K562 (cell line): ENCODE measurements around the gene TMEM207. TPM values are rescaled to one million over a fixed set of nuclear protein-coding genes. Genes with fewer than 3 reads are reported as not detected.

ENCODE experiments used
- ATAC-seq: fragments of 200-7000 bp; cut with Tn5 transposase; 3 replicates; pipeline ENCODE4 v1.9.1; 2020; ENCODE audit warnings: moderate library complexity
- BruUV-seq: library from RNA; stranded (reverse); fragments of 400-500 nt; replicated peaks from 2 replicates; lab custom pipeline; 2021; lab: Mats Ljungman, UMichigan
- CTCF ChIA-PET: fragments of 300-600 bp; formaldehyde crosslinking; extraction: SDS; loops from one replicate; lab custom pipeline; 2021; ENCODE audit warnings: low intra/inter-chr PET ratio; lab: Yijun Ruan, JAX
- POLR2A ChIA-PET: fragments of 300-600, 350-650 bp; sonication (Branson Sonifier 250); formaldehyde crosslinking; extraction: SDS; loops from one replicate; lab custom pipeline; 2021; ENCODE audit warnings: antibody characterized with exemption, inconsistent platforms; lab: Yijun Ruan, JAX
- DNase-seq, 4 experiments: peaks; one replicate each; pipeline versions ENCODE4 v3.0.0 to v3.0.0-alpha.2; 2011 to 2018; ENCODE audit warnings: low spot score in 3 of 4, mixed read lengths in 3 of 4; ENCODE audit errors: extremely low read depth in 1 of 4
- FAIRE-seq: peaks from 2 replicates; lab custom pipeline; 2011; peaks lifted over from hg19 to GRCh38; lab: Jason Lieb, UNC
- H2AFZ ChIP-seq: 2 replicates; pipeline ENCODE4 v1.6.0; 2011; ENCODE audit warnings: low read depth, low read length, control low read depth, inconsistent platforms
- H3K27ac ChIP-seq: fragments of 200-600 bp; 3 replicates; pipeline ENCODE4 v1.8.0; 2011; ENCODE audit warnings: low read depth, mild to moderate bottlenecking, control low read depth, inconsistent platforms, low read length, moderate library complexity, mixed read lengths; ENCODE audit errors: extremely low read depth
- H3K27me3 ChIP-seq, 2 experiments: fragments of 300-600 bp in 1 of 2; 2 replicates in 1 of 2; 3 replicates in 1 of 2; pipeline versions ENCODE4 v1.6.0 to v1.8.0; 2011; ENCODE audit warnings: inconsistent platforms in 2 of 2, low read length in 2 of 2, mild to moderate bottlenecking in 1 of 2, mixed read lengths in 1 of 2, moderate library complexity in 1 of 2; ENCODE audit not compliant: control insufficient read depth in 2 of 2, insufficient read depth in 2 of 2
- H3K36me3 ChIP-seq: fragments of 300-600 bp; 3 replicates; pipeline ENCODE4 v1.8.0; 2011; ENCODE audit warnings: mild to moderate bottlenecking, low read length, inconsistent platforms; ENCODE audit not compliant: control insufficient read depth, insufficient read depth
- H3K4me1 ChIP-seq, 2 experiments: fragments of 200-600 bp in 1 of 2; replicated peaks in 1 of 2; 2 replicates in 1 of 2; 3 replicates in 1 of 2; pipeline versions ENCODE4 v1.5.1 to v1.8.0; 2011; ENCODE audit warnings: inconsistent platforms in 2 of 2, low read length in 2 of 2, mild to moderate bottlenecking in 1 of 2, mixed read lengths in 1 of 2, moderate library complexity in 1 of 2; ENCODE audit not compliant: control insufficient read depth in 2 of 2, insufficient read depth in 2 of 2
- H3K4me2 ChIP-seq: 2 replicates; pipeline ENCODE4 v1.6.1; 2011; ENCODE audit warnings: low read length, control low read depth, inconsistent platforms, mixed read lengths; ENCODE audit not compliant: insufficient read depth
- H3K4me3 ChIP-seq: fragments of 200-600 bp; sonication (generic), shearing (Covaris generic); 2 replicates; pipeline ENCODE4 v1.5.1; 2016; ENCODE audit warnings: control low read depth, inconsistent platforms
- H3K79me2 ChIP-seq: fragments of 200-600 bp; 3 replicates; pipeline ENCODE4 v1.8.0; 2011; ENCODE audit warnings: low read length, inconsistent platforms; ENCODE audit not compliant: control insufficient read depth, insufficient read depth
- H3K9ac ChIP-seq, 2 experiments: 2 replicates each; pipeline versions ENCODE4 v1.6.0 to v1.6.1; 2011; ENCODE audit warnings: low read depth in 2 of 2, low read length in 2 of 2, control low read depth in 1 of 2, inconsistent platforms in 1 of 2, mild to moderate bottlenecking in 1 of 2, mixed read lengths in 1 of 2; ENCODE audit not compliant: insufficient read depth in 1 of 2
- H3K9me1 ChIP-seq: one replicate; pipeline ENCODE4 v1.6.0; 2011; ENCODE audit warnings: inconsistent platforms, mild to moderate bottlenecking, low read length, moderate library complexity; ENCODE audit not compliant: control insufficient read depth, insufficient read depth
- H3K9me3 ChIP-seq: replicated peaks from 2 replicates; pipeline ENCODE4 v1.5.1; 2011; ENCODE audit warnings: low read depth, low read length, inconsistent platforms; ENCODE audit not compliant: control insufficient read depth, insufficient read depth
- H4K20me1 ChIP-seq: replicated peaks from 2 replicates; pipeline ENCODE4 v1.6.1; 2011; ENCODE audit warnings: low read length, inconsistent platforms, mixed read lengths; ENCODE audit not compliant: control insufficient read depth, insufficient read depth
- ADNP ChIP-seq: fragments of 200-800 bp; sonication (Bioruptor generic); IDR thresholded peaks from 2 replicates; pipeline ENCODE4 v1.6.1; 2016; ENCODE audit warnings: missing genetic modification characterization, missing compliant biosample characterization
- DACH1 ChIP-seq: fragments of 450-650 bp; IDR thresholded peaks from 2 replicates; pipeline ENCODE4 v1.6.1; 2018; ENCODE audit not compliant: partially characterized antibody
- EHMT2 ChIP-seq: fragments of 450-650 bp; IDR thresholded peaks from 2 replicates; pipeline ENCODE4 v1.6.1; 2018; ENCODE audit warnings: antibody characterized with exemption
- ETV6 ChIP-seq, 3 experiments: fragments of 150-350 bp in 1 of 3; sonication (generic) in 1 of 3; formaldehyde crosslinking in 1 of 3; IDR thresholded peaks; 2 replicates each; pipeline versions ENCODE4 v1.6.1 to v1.8.0; 2014 to 2022; ENCODE audit warnings: borderline replicate concordance in 2 of 3, low read depth in 2 of 3, antibody characterized with exemption in 1 of 3, low read length in 1 of 3, mild to moderate bottlenecking in 1 of 3, missing genetic modification reagents in 1 of 3
- GATA2 ChIP-seq: sonication (generic); formaldehyde crosslinking; IDR thresholded peaks from 2 replicates; pipeline ENCODE4 v1.4.0; 2020; ENCODE audit warnings: mild to moderate bottlenecking, missing genetic modification reagents
- HDAC3 ChIP-seq: fragments of 450-650 bp; IDR thresholded peaks from 2 replicates; pipeline ENCODE4 v1.6.1; 2018; ENCODE audit warnings: borderline replicate concordance, mild to moderate bottlenecking, moderate library complexity; ENCODE audit not compliant: partially characterized antibody
- LARP7 ChIP-seq: fragments of 450-650 bp; IDR thresholded peaks from 2 replicates; pipeline ENCODE4 v1.6.1; 2016
- MAFF ChIP-seq: IDR thresholded peaks from 2 replicates; pipeline ENCODE4 v1.6.1; 2012; ENCODE audit warnings: low read length, improper control_type of control experiment
- MYNN ChIP-seq, 2 experiments: sonication (generic); formaldehyde crosslinking in 1 of 2; IDR thresholded peaks; 2 replicates each; pipeline versions ENCODE4 v1.5.0 to v1.6.1; 2016 to 2020; ENCODE audit warnings: antibody characterized with exemption in 1 of 2, missing genetic modification reagents in 1 of 2
- NCOA6 ChIP-seq: fragments of 450-650 bp; IDR thresholded peaks from 2 replicates; pipeline ENCODE4 v1.6.1; 2017; ENCODE audit warnings: mild to moderate bottlenecking
- NFYB ChIP-seq: IDR thresholded peaks from 2 replicates; pipeline ENCODE4 v1.6.1; 2011; ENCODE audit warnings: mild to moderate bottlenecking, moderate library complexity; ENCODE audit not compliant: insufficient read length; ENCODE audit errors: extremely low read depth
- NR3C1 ChIP-seq: sonication (generic); formaldehyde crosslinking; IDR thresholded peaks from 2 replicates; pipeline ENCODE4 v1.8.1; 2022; ENCODE audit warnings: missing genetic modification reagents
- POLR3G ChIP-seq: IDR thresholded peaks from 2 replicates; pipeline ENCODE4 v1.6.1; 2011; ENCODE audit not compliant: insufficient read length, insufficient replicate concordance; ENCODE audit errors: extremely low read depth
- SIRT6 ChIP-seq: IDR thresholded peaks from one replicate; pipeline ENCODE4 v1.6.1; 2012; ENCODE audit warnings: low read depth, mild to moderate bottlenecking, control low read depth, inconsistent platforms, low read length, moderate library complexity
- ZFP36 ChIP-seq: fragments of 150-350 bp; IDR thresholded peaks from 2 replicates; pipeline ENCODE4 v1.6.1; 2018; ENCODE audit warnings: low read length, low read depth; ENCODE audit not compliant: partially characterized antibody
- ZNF133 ChIP-seq: fragments of 250-450 bp; sonication (Bioruptor Pico); IDR thresholded peaks from 2 replicates; pipeline ENCODE4 v1.4.0; 2020; ENCODE audit warnings: mild to moderate bottlenecking
- ZNF274 ChIP-seq: IDR thresholded peaks from 2 replicates; pipeline ENCODE4 v1.6.1; 2011; ENCODE audit warnings: low read depth, mild to moderate bottlenecking, low read length, moderate library complexity, borderline replicate concordance
- ZNF431 ChIP-seq: sonication (generic); formaldehyde crosslinking; IDR thresholded peaks from 2 replicates; pipeline ENCODE4 v1.8.0; 2022; ENCODE audit warnings: mild to moderate bottlenecking, missing genetic modification reagents
- in situ Hi-C: fragments of 300-500 bp; cut with MboI; formaldehyde crosslinking; loops from 4 replicates; pipeline ENCODE4 v1.15.0; 2018; ENCODE audit warnings: inconsistent platforms, mixed read lengths
- intact Hi-C: fragments of 100-400 bp; cut with micrococcal nuclease; formaldehyde crosslinking; loops from 2 replicates; pipeline ENCODE4 v1.14.2; 2022
- polyA plus RNA-seq, 8 experiments: library from polyadenylated mRNA; depleted of rRNA in 4 of 8; stranded (reverse) in 5 of 8; unstranded in 3 of 8; fragments of >200 nt; fragmentation: Nextera tagmentation in 2 of 8; fragmentation: Illumina TruSeq in 1 of 8; extraction: Ambion mirVana in 2 of 8; extraction: Trizol in 1 of 8; gene quantifications; 2 replicates each; pipeline versions ENCODE4 v1.2.1 to v1.2.3, GENCODE V29; 2011 to 2014; ENCODE audit warnings: inconsistent platforms in 1 of 8, missing spikeins in 1 of 8
- total RNA-seq, 7 experiments: library from RNA; depleted of rRNA in 6 of 7; stranded (reverse); fragments of >200 nt in 6 of 7; fragmentation: Illumina TruSeq in 2 of 7; extraction: Trizol in 2 of 7; gene quantifications; 2 replicates each; pipeline versions ENCODE4 v1.2.1 to v1.2.3, GENCODE V29; 2011 to 2021; ENCODE audit warnings: low replicate concordance in 1 of 7
- TF ChIP-seq, protein P1 (sequence below): fragments of 450-650 bp; formaldehyde crosslinking; IDR thresholded peaks from 2 replicates; pipeline ENCODE4 v1.4.0; 2022; ENCODE audit warnings: mild to moderate bottlenecking, moderate library complexity
- TF ChIP-seq, protein P2 (sequence below), 2 experiments: fragments of 450-650 bp in 1 of 2; sonication (generic) in 1 of 2; formaldehyde crosslinking in 1 of 2; IDR thresholded peaks in 1 of 2; conservative IDR thresholded peaks in 1 of 2; 2 replicates each; pipeline versions ENCODE4 v1.6.1 to v1.8.1; 2016 to 2023; ENCODE audit warnings: mild to moderate bottlenecking in 2 of 2, moderate library complexity in 2 of 2, inconsistent platforms in 1 of 2, missing genetic modification reagents in 1 of 2

The TMEM207 gene
- total and polyA plus RNA-seq, 9 of the 15 experiments (the other 6 are each of a cell fraction or from before 2014, with no cell fraction given): 0.04 to 0.10 (median 0.04) TPM; not detected in 4

DNA sequence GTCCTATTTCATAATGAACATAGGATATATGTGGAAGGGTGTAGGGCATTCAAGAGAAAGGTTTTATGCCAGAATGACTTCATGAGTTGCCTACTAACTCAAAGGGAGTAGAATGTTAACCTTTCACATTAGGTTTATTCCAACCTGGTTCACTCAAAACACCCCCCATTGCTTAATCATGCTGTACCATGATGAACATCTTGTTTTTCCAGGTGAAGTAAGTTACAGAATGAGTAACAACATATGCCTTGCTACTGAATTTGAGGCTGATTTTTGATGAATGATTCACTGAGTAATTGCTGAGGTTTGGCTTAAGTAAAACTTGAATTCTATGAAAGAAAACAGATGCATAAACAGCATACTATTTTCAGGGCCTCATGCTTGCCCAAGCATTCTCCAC lies 67.6 kb downstream of the TMEM207 start:
- H3K27ac ChIP-seq: no peak overlapping the region
- H3K36me3 ChIP-seq: no peaks in the 10 kb centered on the region
- H3K9me3 ChIP-seq: peaks cover 4% of the 10 kb centered on the region; the same call in 1 of the 2 replicates
- intact Hi-C loops: no loop called here
- TF ChIP-seq EHMT2: no peak
- no peak for TF ChIP-seq ZNF274
- no peak for TF ChIP-seq ADNP (tag)
- no peak for TF ChIP-seq LARP7
- TF ChIP-seq, protein P1, sequence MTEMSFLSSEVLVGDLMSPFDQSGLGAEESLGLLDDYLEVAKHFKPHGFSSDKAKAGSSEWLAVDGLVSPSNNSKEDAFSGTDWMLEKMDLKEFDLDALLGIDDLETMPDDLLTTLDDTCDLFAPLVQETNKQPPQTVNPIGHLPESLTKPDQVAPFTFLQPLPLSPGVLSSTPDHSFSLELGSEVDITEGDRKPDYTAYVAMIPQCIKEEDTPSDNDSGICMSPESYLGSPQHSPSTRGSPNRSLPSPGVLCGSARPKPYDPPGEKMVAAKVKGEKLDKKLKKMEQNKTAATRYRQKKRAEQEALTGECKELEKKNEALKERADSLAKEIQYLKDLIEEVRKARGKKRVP (CRISPR knock-in tag): no peak
- no peak for TF ChIP-seq NCOA6
- no peak for TF ChIP-seq MAFF
- TF ChIP-seq DACH1: no peak
- no peak for TF ChIP-seq NFYB
- no peak for TF ChIP-seq SIRT6
- TF ChIP-seq NR3C1 (CRISPR knock-in tag): no peak
- no peak for TF ChIP-seq HDAC3
- no peak for TF ChIP-seq ZNF431 (CRISPR knock-in tag)
- TF ChIP-seq MYNN (IDR thresholded peaks at IDR 0.05): no peak
- no peak for TF ChIP-seq MYNN (CRISPR knock-in tag; IDR thresholded peaks at IDR 0.05)
- TF ChIP-seq POLR3G: no peak
- no peak for TF ChIP-seq ZNF133 (CRISPR knock-in tag)
- no peak for TF ChIP-seq ZFP36
- TF ChIP-seq, protein P2, sequence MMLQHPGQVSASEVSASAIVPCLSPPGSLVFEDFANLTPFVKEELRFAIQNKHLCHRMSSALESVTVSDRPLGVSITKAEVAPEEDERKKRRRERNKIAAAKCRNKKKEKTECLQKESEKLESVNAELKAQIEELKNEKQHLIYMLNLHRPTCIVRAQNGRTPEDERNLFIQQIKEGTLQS (IDR thresholded peaks at IDR 0.05): no peak
- TF ChIP-seq, protein P2 (CRISPR knock-in tag; conservative IDR thresholded peaks at IDR 0.05): no peak
- no peak for TF ChIP-seq ETV6 (IDR thresholded peaks at IDR 0.05; ENCODE audit: borderline replicate concordance in 1 of 2, low read depth in 2 of 2, low read length in 1 of 2)
- no peak for TF ChIP-seq ETV6 (CRISPR knock-in tag; IDR thresholded peaks at IDR 0.05; ENCODE audit: borderline replicate concordance)
- TF ChIP-seq GATA2: no peak
- H3K9me1 ChIP-seq: no peaks in the 10 kb centered on the region
- FAIRE-seq (no peak), ATAC-seq (no peak), DNase-seq (no peak)
- in situ Hi-C loops: no loop called here
- no peak overlapping the region for H2AFZ ChIP-seq
- no peaks in the 10 kb centered on the region for H3K79me2 ChIP-seq
- no TSS peak for BruUV-seq
- H3K27me3 ChIP-seq: no peaks in the 10 kb centered on the region
- no peak overlapping the region for H3K4me3 ChIP-seq
- H3K9ac ChIP-seq: no peak overlapping the region
- H3K4me2 ChIP-seq: no peak overlapping the region
- ChIA-PET CTCF (no interaction called here), POLR2A (no interaction called here)
- no peaks in the 10 kb centered on the region for H3K4me1 ChIP-seq
- no peaks in the 10 kb centered on the region for H4K20me1 ChIP-seq
